Measurements from ENCODE around the gene RPN2. TPM values are rescaled to one million over a fixed set of nuclear protein-coding genes. Genes with fewer than 3 reads are reported as not detected.

Gene RPN2
- total and polyA plus RNA-seq, 10 of the 15 experiments (the other 5 are each of a cell fraction or from before 2014, with no cell fraction given): 148 to 365 (median 228) TPM

GRCh38 chr20:37205130-37205529 lies 26.0 kb downstream of the RPN2 start (continued):
- TF ChIP-seq POLR2AphosphoS5 (IDR thresholded peaks at IDR 0.05; ENCODE audit: low read length): no peak

GRCh38 chr20:37205794-37206193 lies 26.7 kb downstream of the RPN2 start:
- ATAC-seq (no peak), DNase-seq (ENCODE audit: low read depth, low spot score) (no peak), FAIRE-seq (no peak)
- Histone ChIP-seq H3K36me3 (ENCODE audit: control insufficient read depth in 2 of 2, insufficient read depth in 2 of 2, low read length in 1 of 2) (peaks cover 24 to 48% of the 10 kb centered on the region in 2 experiments), H3K4me3 (no peak overlapping the region), H3K9ac (ENCODE audit: control insufficient read depth, insufficient read depth, low read length) (no peak overlapping the region), H2AFZ (ENCODE audit: control insufficient read depth, low read depth, low read length) (no peak overlapping the region), H3K9me3 (replicated peaks; ENCODE audit: control insufficient read depth, insufficient read depth, low read length) (no peaks in the 10 kb centered on the region), H3K4me1 (ENCODE audit: control insufficient read depth, insufficient read depth, low read length) (no peaks in the 10 kb centered on the region), H3K79me2 (ENCODE audit: control insufficient read depth, insufficient read depth, low read length) (no peaks in the 10 kb centered on the region), H3K27me3 (replicated peaks in 1 of 2; ENCODE audit: control insufficient read depth in 2 of 2, insufficient read depth in 2 of 2, low read length in 1 of 2) (no peaks in the 10 kb centered on the region), H3K4me2 (ENCODE audit: control insufficient read depth, insufficient read depth) (no peak overlapping the region), H3K27ac (ENCODE audit: control insufficient read depth, insufficient read depth) (no peak overlapping the region), H4K20me1 (ENCODE audit: control insufficient read depth, insufficient read depth) (no peaks in the 10 kb centered on the region)
- SMC1A ChIA-PET (ENCODE audit: uncharacterized antibody, unreplicated experiment): no interaction called here
- 64% methylated on average over 2 of the region's 2 CpGs for WGBS (ENCODE audit: insufficient coverage, insufficient replicate concordance, low lambda C conversion rate, missing lambda C conversion rate)
- in situ Hi-C loops (cut with MboI): no loop called here
- TF ChIP-seq DPF2 (IDR thresholded peaks at IDR 0.05) (no peak), KLF5 (IDR thresholded peaks at IDR 0.05; ENCODE audit: partially characterized antibody) (no peak), CREM (IDR thresholded peaks at IDR 0.05; ENCODE audit: low read depth) (no peak)
- BruUV-seq (replicated peaks): no TSS peak
- POLR2A ChIA-PET: no interaction called here
- RAD21 ChIA-PET (ENCODE audit: unreplicated experiment): no interaction called here
- CTCF ChIA-PET: interaction anchor here (1.0 to 2.4 kb wide), 4 partner anchors 9 to 328 kb away, joined by 4 to 13 read pairs (median 8); no protein-coding TSS in a partner anchor
- intact Hi-C loops (cut with micrococcal nuclease; ENCODE audit: unreplicated experiment): no loop called here

GRCh38 chr20:37207171-37207570 lies 28.0 kb downstream of the RPN2 start:
- Histone ChIP-seq H2AFZ (ENCODE audit: control insufficient read depth, low read depth, low read length) (no peak overlapping the region), H3K79me2 (ENCODE audit: control insufficient read depth, insufficient read depth, low read length) (no peaks in the 10 kb centered on the region), H3K27ac (ENCODE audit: control insufficient read depth, insufficient read depth) (no peak overlapping the region), H3K27me3 (replicated peaks in 1 of 2; ENCODE audit: control insufficient read depth in 2 of 2, insufficient read depth in 2 of 2, low read length in 1 of 2) (no peaks in the 10 kb centered on the region), H3K9ac (ENCODE audit: control insufficient read depth, insufficient read depth, low read length) (no peak overlapping the region), H4K20me1 (ENCODE audit: control insufficient read depth, insufficient read depth) (no peaks in the 10 kb centered on the region), H3K9me3 (replicated peaks; ENCODE audit: control insufficient read depth, insufficient read depth, low read length) (no peaks in the 10 kb centered on the region), H3K4me3 (no peak overlapping the region), H3K36me3 (ENCODE audit: control insufficient read depth in 2 of 2, insufficient read depth in 2 of 2, low read length in 1 of 2) (peaks cover 23 to 48% of the 10 kb centered on the region in 2 experiments), H3K4me1 (ENCODE audit: control insufficient read depth, insufficient read depth, low read length) (no peaks in the 10 kb centered on the region), H3K4me2 (ENCODE audit: control insufficient read depth, insufficient read depth) (no peak overlapping the region)
- ChIA-PET POLR2A (interaction anchor here (0.7 kb wide), 1 partner anchor 15 kb away, joined by 3 read pairs; no protein-coding TSS in a partner anchor), CTCF (no interaction called here), RAD21 (ENCODE audit: unreplicated experiment) (no interaction called here), SMC1A (ENCODE audit: uncharacterized antibody, unreplicated experiment) (no interaction called here)
- no peak for ATAC-seq
- intact Hi-C loops (cut with micrococcal nuclease; ENCODE audit: unreplicated experiment): no loop called here
- no TSS peak for BruUV-seq (replicated peaks)
- FAIRE-seq: no peak
- WGBS (ENCODE audit: insufficient coverage, insufficient replicate concordance, low lambda C conversion rate, missing lambda C conversion rate): 96% methylated on average over 11 of the region's 11 CpGs
- no peak for DNase-seq (ENCODE audit: low read depth, low spot score)
- in situ Hi-C loops (cut with MboI): no loop called here
- no peak for TF ChIP-seq NBN (IDR thresholded peaks at IDR 0.05)
- TF ChIP-seq, protein P1, sequence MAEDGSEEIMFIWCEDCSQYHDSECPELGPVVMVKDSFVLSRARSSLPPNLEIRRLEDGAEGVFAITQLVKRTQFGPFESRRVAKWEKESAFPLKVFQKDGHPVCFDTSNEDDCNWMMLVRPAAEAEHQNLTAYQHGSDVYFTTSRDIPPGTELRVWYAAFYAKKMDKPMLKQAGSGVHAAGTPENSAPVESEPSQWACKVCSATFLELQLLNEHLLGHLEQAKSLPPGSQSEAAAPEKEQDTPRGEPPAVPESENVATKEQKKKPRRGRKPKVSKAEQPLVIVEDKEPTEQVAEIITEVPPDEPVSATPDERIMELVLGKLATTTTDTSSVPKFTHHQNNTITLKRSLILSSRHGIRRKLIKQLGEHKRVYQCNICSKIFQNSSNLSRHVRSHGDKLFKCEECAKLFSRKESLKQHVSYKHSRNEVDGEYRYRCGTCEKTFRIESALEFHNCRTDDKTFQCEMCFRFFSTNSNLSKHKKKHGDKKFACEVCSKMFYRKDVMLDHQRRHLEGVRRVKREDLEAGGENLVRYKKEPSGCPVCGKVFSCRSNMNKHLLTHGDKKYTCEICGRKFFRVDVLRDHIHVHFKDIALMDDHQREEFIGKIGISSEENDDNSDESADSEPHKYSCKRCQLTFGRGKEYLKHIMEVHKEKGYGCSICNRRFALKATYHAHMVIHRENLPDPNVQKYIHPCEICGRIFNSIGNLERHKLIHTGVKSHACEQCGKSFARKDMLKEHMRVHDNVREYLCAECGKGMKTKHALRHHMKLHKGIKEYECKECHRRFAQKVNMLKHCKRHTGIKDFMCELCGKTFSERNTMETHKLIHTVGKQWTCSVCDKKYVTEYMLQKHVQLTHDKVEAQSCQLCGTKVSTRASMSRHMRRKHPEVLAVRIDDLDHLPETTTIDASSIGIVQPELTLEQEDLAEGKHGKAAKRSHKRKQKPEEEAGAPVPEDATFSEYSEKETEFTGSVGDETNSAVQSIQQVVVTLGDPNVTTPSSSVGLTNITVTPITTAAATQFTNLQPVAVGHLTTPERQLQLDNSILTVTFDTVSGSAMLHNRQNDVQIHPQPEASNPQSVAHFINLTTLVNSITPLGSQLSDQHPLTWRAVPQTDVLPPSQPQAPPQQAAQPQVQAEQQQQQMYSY (CRISPR knock-in tag; IDR thresholded peaks at IDR 0.05): no peak
- TF ChIP-seq IKZF1 (conservative IDR thresholded peaks at IDR 0.05): no peak
- TF ChIP-seq NRF1 (conservative IDR thresholded peaks at IDR 0.05; ENCODE audit: low read depth, low read length): no peak
- TF ChIP-seq CBX5 (IDR thresholded peaks at IDR 0.05; ENCODE audit: low read depth): no peak
- TF ChIP-seq ZNF207 (IDR thresholded peaks at IDR 0.05; ENCODE audit: borderline replicate concordance): no peak
- TF ChIP-seq, protein P2, sequence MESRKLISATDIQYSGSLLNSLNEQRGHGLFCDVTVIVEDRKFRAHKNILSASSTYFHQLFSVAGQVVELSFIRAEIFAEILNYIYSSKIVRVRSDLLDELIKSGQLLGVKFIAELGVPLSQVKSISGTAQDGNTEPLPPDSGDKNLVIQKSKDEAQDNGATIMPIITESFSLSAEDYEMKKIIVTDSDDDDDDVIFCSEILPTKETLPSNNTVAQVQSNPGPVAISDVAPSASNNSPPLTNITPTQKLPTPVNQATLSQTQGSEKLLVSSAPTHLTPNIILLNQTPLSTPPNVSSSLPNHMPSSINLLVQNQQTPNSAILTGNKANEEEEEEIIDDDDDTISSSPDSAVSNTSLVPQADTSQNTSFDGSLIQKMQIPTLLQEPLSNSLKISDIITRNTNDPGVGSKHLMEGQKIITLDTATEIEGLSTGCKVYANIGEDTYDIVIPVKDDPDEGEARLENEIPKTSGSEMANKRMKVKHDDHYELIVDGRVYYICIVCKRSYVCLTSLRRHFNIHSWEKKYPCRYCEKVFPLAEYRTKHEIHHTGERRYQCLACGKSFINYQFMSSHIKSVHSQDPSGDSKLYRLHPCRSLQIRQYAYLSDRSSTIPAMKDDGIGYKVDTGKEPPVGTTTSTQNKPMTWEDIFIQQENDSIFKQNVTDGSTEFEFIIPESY (IDR thresholded peaks at IDR 0.05): no peak
- no peak for TF ChIP-seq RELA (IDR thresholded peaks at IDR 0.05; ENCODE audit: borderline replicate concordance, partially characterized antibody)
- TF ChIP-seq SIX5 (IDR thresholded peaks at IDR 0.05; ENCODE audit: low read depth, low read length, severe bottlenecking): no peak
